Measurements from ENCODE around the gene FRMD4A. TPM values are rescaled to one million over a fixed set of nuclear protein-coding genes. Genes with fewer than 3 reads are reported as not detected.

The FRMD4A gene
- total RNA-seq, 1 experiment from 2014 or later = 7.0 TPM

GRCh38 chr10:13709931-13710650 lies 620.6 kb downstream of the FRMD4A start:
- Mint-ChIP-seq H3K9me3 (ENCODE audit: low read depth, unreplicated experiment) (no peaks in the 10 kb centered on the region), H3K36me3 (ENCODE audit: insufficient read depth, unreplicated experiment) (peaks cover 36% of the 10 kb centered on the region), H3K27ac (ENCODE audit: unreplicated experiment) (no peak overlapping the region), H3K4me1 (ENCODE audit: low read depth, unreplicated experiment) (peaks cover 43% of the 10 kb centered on the region), H3K27me3 (ENCODE audit: unreplicated experiment) (no peaks in the 10 kb centered on the region), H3K4me3 (ENCODE audit: low read depth, unreplicated experiment) (no peak overlapping the region)
- BruUV-seq (replicated peaks) = no TSS peak
- TF ChIP-seq CTCF (IDR thresholded peaks at IDR 0.05; ENCODE audit: unreplicated experiment) = no peak
- CTCF ChIA-PET = no interaction called here
- intact Hi-C loops (cut with micrococcal nuclease; ENCODE audit: unreplicated experiment) = loop anchor here (2.0 kb wide), 1 partner anchor 63 kb away; no protein-coding TSS in a partner anchor
- no peak for DNase-seq

GRCh38 chr10:13708256-13708990 lies 622.3 kb downstream of the FRMD4A start:
- Mint-ChIP-seq H3K9me3 (ENCODE audit: low read depth, unreplicated experiment) (no peaks in the 10 kb centered on the region), H3K4me3 (ENCODE audit: low read depth, unreplicated experiment) (peak overlapping the region; percentile 80), H3K36me3 (ENCODE audit: insufficient read depth, unreplicated experiment) (peaks cover 36% of the 10 kb centered on the region), H3K27me3 (ENCODE audit: unreplicated experiment) (no peaks in the 10 kb centered on the region), H3K4me1 (ENCODE audit: low read depth, unreplicated experiment) (peaks cover 43% of the 10 kb centered on the region), H3K27ac (ENCODE audit: unreplicated experiment) (peak overlapping the region; percentile 65)
- intact Hi-C loops (cut with micrococcal nuclease; ENCODE audit: unreplicated experiment) = loop anchor here (2.0 kb wide), 1 partner anchor 64 kb away; no protein-coding TSS in a partner anchor
- peak; percentile 74 for DNase-seq
- no peak for TF ChIP-seq CTCF (IDR thresholded peaks at IDR 0.05; ENCODE audit: unreplicated experiment)
- CTCF ChIA-PET = interaction anchor here (1.3 kb wide), 1 partner anchor 9 kb away, joined by 3 read pairs; no protein-coding TSS in a partner anchor
- BruUV-seq (replicated peaks) = no TSS peak

GRCh38 chr10:13707156-13707881 lies 623.4 kb downstream of the FRMD4A start:
- CTCF ChIA-PET = interaction anchor here (0.5 to 2.0 kb wide), 5 partner anchors 11 to 401 kb away, joined by 3 to 6 read pairs (median 4); no protein-coding TSS in a partner anchor
- DNase-seq = peak; percentile 47
- peaks cover 30% of the 10 kb centered on the region for H3K36me3 Mint-ChIP-seq (ENCODE audit: insufficient read depth, unreplicated experiment)
- H3K4me1 Mint-ChIP-seq (ENCODE audit: low read depth, unreplicated experiment) = peaks cover 32% of the 10 kb centered on the region
- H3K9me3 Mint-ChIP-seq (ENCODE audit: low read depth, unreplicated experiment) = no peaks in the 10 kb centered on the region
- intact Hi-C loops (cut with micrococcal nuclease; ENCODE audit: unreplicated experiment) = no loop called here
- TF ChIP-seq CTCF (IDR thresholded peaks at IDR 0.05; ENCODE audit: unreplicated experiment) = no peak
- peak overlapping the region; percentile 37 for H3K27ac Mint-ChIP-seq (ENCODE audit: unreplicated experiment)
- peak overlapping the region; percentile 80 for H3K4me3 Mint-ChIP-seq (ENCODE audit: low read depth, unreplicated experiment)
- no TSS peak for BruUV-seq (replicated peaks)
- H3K27me3 Mint-ChIP-seq (ENCODE audit: unreplicated experiment) = no peaks in the 10 kb centered on the region

GRCh38 chr10:13706604-13707003 lies 624.1 kb downstream of the FRMD4A start:
- intact Hi-C loops (cut with micrococcal nuclease; ENCODE audit: unreplicated experiment) = no loop called here
- no TSS peak for BruUV-seq (replicated peaks)
- CTCF ChIA-PET = interaction anchor here (0.5 to 2.0 kb wide), 5 partner anchors 12 to 402 kb away, joined by 3 to 6 read pairs (median 4); no protein-coding TSS in a partner anchor
- no peak for DNase-seq
- Mint-ChIP-seq H3K27ac (ENCODE audit: unreplicated experiment) (peak overlapping the region; percentile 37), H3K36me3 (ENCODE audit: insufficient read depth, unreplicated experiment) (peaks cover 30% of the 10 kb centered on the region), H3K4me3 (ENCODE audit: low read depth, unreplicated experiment) (peak overlapping the region; percentile 80), H3K4me1 (ENCODE audit: low read depth, unreplicated experiment) (peaks cover 32% of the 10 kb centered on the region), H3K27me3 (ENCODE audit: unreplicated experiment) (no peaks in the 10 kb centered on the region), H3K9me3 (ENCODE audit: low read depth, unreplicated experiment) (no peaks in the 10 kb centered on the region)
- no peak for TF ChIP-seq CTCF (IDR thresholded peaks at IDR 0.05; ENCODE audit: unreplicated experiment)
